Right ventricle myocardium superior (tissue), 1 donor: Measurements from ENCODE around the gene GALNT6. TPM values are rescaled to one million over a fixed set of nuclear protein-coding genes. Genes with fewer than 3 reads are reported as not detected.
"Not testable (repeated sequence)": the region's sequence is repeated elsewhere in the genome, so short reads cannot be mapped to it uniquely, and the experiment has no call there.

ENCODE experiments used
- ATAC-seq: fragments of 200-7000 bp; cut with Tn5 transposase; one replicate; pipeline ENCODE4 v1.9.1; 2020; ENCODE audit warnings: mild to moderate bottlenecking; ENCODE audit not compliant: poor library complexity
- DNase-seq: peaks from one replicate; pipeline ENCODE4 v3.0.0-alpha.2; 2020
- intact Hi-C: fragments of 100-400 bp; cut with DNase I; formaldehyde crosslinking; loops from one replicate; pipeline ENCODE4 v1.11.2; 2022
- total RNA-seq: library from RNA; stranded (reverse); fragmentation: NEBNext Ultra II Directional; extraction: Animal tissue kit (Norgen Biotek cat#: 25700); gene quantifications from one replicate; pipeline ENCODE4 v1.2.1, GENCODE V29; 2021
- donor health status: DM: no; HTN: yes; CAD: no; lungs with severe emphysema.

Gene GALNT6
- total RNA-seq, 1 donor from 2014 or later: 0.62 TPM

DNA sequence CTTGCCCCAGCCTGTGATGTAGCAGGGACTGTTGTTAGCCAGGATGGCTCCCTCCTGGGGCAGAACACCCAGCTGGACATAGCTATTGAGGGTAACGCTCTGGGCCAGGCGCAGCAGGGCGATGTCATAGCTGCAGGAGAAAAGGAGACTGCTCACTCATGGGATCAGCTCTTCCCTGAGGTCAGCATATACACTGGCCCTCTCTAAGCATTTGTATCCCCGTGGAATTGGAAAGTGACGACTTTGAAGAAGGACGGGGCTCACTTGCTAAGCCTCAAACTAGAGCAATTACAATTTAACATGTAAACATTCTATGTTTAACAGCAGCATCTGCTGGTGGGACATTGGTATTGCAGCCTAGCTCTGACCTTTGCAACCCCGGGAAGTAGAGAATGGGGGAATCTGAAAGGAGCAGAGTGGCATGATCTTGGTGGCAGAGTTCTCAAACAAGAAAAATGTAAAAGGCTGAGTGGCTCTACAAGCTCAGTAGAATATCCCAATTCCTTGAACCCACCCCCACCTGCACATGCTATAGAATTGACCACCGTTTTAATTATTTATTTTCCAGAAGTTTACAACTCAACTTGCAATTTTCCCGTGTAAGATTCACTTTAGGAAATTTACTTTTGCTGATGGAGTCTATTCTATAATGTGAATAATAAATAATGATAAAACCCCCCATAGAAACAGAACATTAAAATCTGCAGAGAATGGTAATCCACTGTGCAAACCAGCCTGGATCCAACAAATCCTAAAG lies 49.8 kb downstream of the GALNT6 start:
- peak; percentile 56 for DNase-seq
- ATAC-seq: peak; percentile 95
- intact Hi-C loops: loop anchor here (2.0 to 10.0 kb wide), 3 partner anchors 77 to 517 kb away; partner anchors contain the start of gene LETMD1

DNA sequence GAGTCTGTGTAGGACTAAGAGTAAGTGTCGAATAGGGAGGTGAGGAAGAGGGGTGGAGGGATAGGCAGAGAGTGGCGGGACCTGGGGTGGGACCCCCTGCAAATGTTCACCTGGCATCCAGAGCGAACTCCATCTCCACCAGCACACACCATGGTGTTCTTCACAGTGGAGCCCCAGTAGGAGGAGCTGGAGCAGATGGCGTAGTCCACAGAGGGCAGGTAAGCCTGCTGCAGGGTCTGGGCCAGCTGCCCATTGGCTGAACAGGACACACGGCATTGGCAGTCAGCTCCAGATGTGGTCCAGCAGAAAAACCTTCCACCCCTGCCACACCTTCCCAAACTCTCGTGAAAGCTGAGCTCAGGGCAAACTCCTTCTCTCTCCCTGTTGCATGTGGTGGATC lies 51.5 kb downstream of the GALNT6 start:
- intact Hi-C loops: loop anchor here (2.0 to 10.0 kb wide), 3 partner anchors 75 to 515 kb away; partner anchors contain the start of gene LETMD1
- DNase-seq (no peak), ATAC-seq (no peak)

DNA sequence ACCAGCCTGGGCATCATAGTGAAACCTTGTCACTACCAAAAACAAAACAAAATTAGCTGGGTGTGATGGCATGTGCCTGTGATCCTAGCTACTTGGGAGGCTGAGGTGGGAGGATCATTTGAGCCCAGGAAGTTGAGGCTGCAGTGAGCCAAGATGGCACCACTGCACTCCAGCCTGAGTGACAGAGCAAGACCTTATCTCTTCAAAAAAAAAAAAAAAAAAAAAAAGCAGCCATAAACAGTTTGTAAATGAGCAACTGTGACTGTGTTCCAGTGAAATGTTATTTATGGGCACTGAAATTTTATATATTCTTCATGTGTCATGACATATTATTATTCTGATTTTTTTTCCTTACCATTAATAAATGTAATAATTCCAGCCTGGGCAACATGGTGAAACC lies 53.9 kb downstream of the GALNT6 start:
- intact Hi-C loops, DNase-seq, ATAC-seq: not testable (repeated sequence)

DNA sequence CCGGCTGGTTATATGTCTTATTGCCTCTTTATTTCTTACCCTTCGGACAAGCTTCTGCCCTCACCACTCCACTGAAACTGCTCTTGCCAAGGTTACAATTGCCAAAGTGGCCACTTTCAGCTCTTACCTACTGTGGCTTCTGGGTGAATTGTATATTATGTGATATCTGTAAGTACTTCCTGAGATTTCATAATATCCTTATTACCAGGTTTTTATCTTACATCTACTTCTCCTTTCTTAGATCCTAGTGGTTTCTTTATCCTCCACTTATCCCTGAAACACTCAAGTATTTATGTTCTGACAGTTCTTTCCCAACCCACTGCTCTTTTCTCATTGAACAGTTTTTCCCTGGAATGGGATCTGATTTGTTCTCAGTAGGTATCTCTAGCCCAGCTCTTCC lies 55.3 kb downstream of the GALNT6 start:
- intact Hi-C loops: no loop called here
- ATAC-seq: no peak
- no peak for DNase-seq

DNA sequence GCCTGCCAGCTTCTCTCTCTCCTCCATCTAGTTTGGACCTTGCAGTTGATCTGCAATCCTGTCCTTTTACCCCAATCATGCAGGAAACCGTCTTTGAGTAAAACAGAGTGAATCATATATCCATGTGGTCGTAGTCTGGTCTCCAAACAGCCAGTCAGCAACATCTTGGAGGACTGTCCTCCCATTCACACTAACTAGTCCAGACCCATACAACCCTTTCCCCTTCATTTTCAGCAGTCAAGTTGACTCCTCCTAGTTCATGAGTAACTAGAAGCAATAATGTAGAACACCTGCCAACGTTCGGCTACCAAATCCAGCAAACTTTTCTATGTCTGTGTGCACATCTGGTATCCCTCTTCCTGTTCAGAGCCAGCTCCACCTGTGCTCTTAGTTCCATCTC lies 56.4 kb downstream of the GALNT6 start:
- intact Hi-C loops: no loop called here
- DNase-seq (no peak), ATAC-seq (no peak)

DNA sequence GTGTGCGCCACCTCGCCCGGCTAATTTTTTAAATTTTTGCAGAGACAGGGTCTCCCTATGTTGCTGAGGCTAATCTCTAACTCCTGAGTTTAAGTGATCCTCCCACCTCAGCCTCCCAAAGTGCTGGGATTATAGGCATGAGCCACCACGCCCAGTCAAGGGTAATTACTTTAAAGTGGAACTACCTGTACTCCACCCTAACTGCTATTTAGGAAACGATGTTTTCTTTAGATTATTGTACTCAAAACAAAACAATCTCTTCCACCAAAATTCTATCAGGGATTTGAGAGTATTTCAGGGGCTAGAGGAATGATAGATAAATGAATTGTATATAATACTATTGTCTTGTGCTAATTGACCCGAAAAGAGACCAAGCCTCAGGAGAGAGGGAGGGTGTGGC lies 57.7 kb downstream of the GALNT6 start:
- intact Hi-C loops: no loop called here
- no peak for DNase-seq
- ATAC-seq: no peak

DNA sequence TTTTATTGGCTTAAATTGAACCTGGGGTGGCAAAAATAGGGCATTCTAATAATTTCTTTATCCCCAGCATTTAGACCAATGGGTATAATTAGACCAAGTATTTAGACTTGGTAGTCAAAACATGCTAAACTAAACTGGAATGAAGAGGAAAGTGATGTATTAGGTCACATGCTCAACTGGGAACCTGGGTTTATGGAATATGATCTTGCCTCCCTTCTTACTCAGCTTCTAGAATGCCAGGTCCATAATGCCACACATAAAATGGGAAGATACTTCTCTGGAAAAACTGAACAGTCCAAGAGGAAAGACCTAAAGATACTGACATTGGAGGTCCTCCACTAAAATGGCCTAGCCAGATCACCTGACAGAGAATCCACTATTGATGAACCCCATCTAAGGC lies 61.0 kb downstream of the GALNT6 start:
- intact Hi-C loops: no loop called here
- DNase-seq (no peak), ATAC-seq (no peak)

- intact Hi-C loops: no loop called here
- no peak for ATAC-seq
Observed at GRCh38 chr12:51329742-51330141, 61.5 kb downstream of the GALNT6 start.

GRCh38 chr12:51328587-51328986 lies 62.6 kb downstream of the GALNT6 start:
- ATAC-seq: no peak
- intact Hi-C loops: no loop called here
- no peak for DNase-seq

More at GRCh38 chr12:51329742-51330141, 61.5 kb downstream of the GALNT6 start:
- no peak for DNase-seq

GRCh38 chr12:51326698-51327439 lies 64.3 kb downstream of the GALNT6 start:
- ATAC-seq: peak; percentile 77
- intact Hi-C loops: no loop called here
- DNase-seq: no peak

DNA sequence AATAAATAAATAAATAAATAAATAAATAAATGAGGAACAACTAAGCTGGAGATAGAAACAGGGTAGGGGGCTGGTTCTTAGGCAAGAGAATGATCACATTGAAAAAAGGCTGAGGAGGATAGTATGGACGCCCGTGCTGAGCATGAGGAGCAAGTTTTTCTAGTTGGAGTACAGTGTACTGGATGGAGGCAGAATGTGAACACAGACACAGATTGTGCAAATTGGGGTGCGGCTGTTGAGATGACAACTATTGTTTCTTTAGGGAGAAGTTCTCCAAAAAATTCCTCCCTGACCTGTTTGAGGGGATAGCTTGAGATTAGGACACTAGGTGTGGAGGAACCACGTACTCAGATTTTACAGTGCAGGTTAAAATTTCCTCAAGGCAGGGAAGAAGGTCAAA lies 66.3 kb downstream of the GALNT6 start:
- intact Hi-C loops: no loop called here
- no peak for DNase-seq
- ATAC-seq: no peak

- ATAC-seq (peak; percentile 67), DNase-seq (peak; percentile 83)
- intact Hi-C loops: no loop called here
Observed at GRCh38 chr12:51323966-51324895, 67.0 kb downstream of the GALNT6 start, which contains the start of gene BIN2. TSS of gene BIN2 (minus strand) at chr12:51324174. CDS start at chr12:51324102, 72 bp downstream.

DNA sequence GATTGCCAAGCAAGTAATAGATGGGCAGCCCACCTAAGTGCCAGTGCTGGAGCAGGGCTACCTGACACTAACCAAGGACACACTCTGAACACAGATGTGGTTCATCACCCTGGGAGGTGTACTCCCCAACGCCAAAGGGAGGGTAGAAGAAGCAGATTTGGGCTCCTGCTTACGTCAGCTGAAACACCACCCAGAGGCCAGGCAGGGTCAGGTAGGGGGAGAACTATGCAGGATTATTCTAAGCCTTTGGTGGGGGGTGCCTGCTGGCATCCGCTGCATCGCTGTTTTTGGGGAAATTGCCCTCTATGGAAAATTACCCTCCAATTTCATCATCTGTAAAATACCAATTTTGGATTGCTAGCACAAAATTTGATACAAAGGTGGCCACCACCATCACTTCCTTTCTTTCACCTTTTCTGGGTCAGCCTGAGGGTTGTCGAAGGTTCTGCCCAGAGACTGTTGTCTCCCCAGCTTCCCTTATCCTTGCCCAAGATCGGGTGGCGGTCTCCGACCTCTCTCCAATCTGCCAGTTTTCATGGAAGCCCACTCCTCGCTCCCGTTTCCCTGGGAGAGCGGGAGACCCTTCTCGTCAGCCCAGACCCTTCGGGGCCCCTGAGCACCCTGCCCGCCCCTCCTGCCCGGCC lies 67.8 kb downstream of the GALNT6 start:
- no peak for ATAC-seq
- DNase-seq: no peak
- intact Hi-C loops: no loop called here

GRCh38 chr12:51322452-51322851 lies 68.8 kb downstream of the GALNT6 start:
- intact Hi-C loops: no loop called here
- ATAC-seq: no peak
- DNase-seq: no peak

DNA sequence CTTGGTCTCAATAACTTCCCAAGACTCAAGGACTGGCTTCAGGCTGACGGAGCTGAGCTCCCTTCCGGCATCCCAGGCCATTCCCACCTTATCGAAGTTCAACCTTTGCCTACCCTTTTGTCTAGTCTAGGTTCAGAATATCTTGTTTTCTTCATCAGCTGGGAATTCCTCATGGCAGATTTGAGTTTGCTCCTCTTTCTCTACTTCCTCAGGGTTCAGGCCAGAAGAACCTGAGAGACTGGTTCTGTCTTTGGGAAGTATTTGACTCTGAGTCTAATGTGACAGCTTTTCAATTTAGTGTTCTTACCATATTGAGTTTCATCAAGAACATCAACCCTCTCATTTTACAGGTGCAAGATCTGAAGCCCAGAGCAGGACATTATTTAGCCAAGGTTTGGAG lies 69.3 kb downstream of the GALNT6 start:
- intact Hi-C loops: no loop called here

DNA sequence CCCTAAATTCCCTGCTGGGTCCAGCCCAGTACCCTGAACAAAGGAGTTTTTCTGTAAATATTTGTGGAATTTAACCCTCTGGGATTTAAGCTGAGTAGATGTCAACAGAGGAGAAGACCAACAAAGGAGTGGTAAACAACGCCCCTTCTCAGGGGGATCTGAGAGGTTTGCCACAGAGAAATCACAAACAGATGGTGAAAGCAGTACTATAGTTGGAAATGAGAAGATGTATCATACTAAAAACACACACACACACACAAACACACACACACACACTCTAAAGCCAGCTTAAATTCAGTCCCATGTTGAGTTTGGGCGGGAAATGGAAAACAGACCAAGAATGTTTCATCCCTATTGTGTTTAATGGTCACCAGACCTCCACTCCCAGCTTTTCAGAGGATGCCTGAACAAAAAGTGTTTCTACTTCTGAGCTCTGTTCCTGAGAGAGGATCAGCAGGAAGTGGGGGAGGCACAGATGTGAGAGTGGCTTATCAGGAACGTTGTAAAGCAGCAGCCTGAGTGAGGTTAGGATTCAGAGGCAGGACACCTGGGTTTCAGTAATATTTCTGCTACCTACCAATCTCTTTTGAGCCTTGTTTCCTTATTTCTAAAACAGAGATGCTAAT lies 70.4 kb downstream of the GALNT6 start:
- no peak for DNase-seq
- intact Hi-C loops: no loop called here
- ATAC-seq: no peak

More for the DNA sequence above, 69.3 kb downstream of the GALNT6 start:
- ATAC-seq (no peak), DNase-seq (no peak)

DNA sequence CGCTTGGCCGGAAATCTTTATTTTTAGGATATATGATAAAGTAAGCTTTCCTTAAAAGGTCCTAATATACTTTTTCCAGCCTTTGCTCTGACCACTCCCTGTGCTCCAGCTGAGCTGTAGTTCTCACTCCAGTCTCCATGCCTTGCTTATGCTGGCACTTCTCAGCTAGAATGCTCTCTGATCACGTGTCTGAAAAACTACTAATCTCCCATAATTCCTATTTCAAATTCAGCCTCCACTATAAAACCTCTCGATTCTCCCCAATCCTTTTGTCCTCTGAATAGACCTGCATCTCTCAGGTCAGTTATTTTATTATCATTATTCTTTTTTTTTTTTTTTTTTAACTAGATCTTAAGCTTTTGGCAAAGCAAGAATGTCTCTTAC lies 70.9 kb downstream of the GALNT6 start:
- no peak for DNase-seq
- intact Hi-C loops: no loop called here
- no peak for ATAC-seq
